HEK293T (cell line): ENCODE results near the gene KRTAP4-7.
"Not testable (repeated sequence)": the region's sequence is repeated elsewhere in the genome, so short reads cannot be mapped to it uniquely, and the experiment has no call there.

Source experiments
- FOXA1 ChIP-seq: fragments of 450-650 bp; IDR thresholded peaks from 2 replicates; pipeline ENCODE4 v1.6.1; 2016; ENCODE audit warnings: mild to moderate bottlenecking
- FOXM1 ChIP-seq: fragments of 450-650 bp; IDR thresholded peaks from 2 replicates; pipeline ENCODE4 v1.6.1; 2017; ENCODE audit warnings: mild to moderate bottlenecking, borderline replicate concordance
- SUZ12 ChIP-seq: fragments of 450-650 bp; IDR thresholded peaks from 2 replicates; pipeline ENCODE4 v1.6.1; 2016; ENCODE audit warnings: mild to moderate bottlenecking

DNA sequence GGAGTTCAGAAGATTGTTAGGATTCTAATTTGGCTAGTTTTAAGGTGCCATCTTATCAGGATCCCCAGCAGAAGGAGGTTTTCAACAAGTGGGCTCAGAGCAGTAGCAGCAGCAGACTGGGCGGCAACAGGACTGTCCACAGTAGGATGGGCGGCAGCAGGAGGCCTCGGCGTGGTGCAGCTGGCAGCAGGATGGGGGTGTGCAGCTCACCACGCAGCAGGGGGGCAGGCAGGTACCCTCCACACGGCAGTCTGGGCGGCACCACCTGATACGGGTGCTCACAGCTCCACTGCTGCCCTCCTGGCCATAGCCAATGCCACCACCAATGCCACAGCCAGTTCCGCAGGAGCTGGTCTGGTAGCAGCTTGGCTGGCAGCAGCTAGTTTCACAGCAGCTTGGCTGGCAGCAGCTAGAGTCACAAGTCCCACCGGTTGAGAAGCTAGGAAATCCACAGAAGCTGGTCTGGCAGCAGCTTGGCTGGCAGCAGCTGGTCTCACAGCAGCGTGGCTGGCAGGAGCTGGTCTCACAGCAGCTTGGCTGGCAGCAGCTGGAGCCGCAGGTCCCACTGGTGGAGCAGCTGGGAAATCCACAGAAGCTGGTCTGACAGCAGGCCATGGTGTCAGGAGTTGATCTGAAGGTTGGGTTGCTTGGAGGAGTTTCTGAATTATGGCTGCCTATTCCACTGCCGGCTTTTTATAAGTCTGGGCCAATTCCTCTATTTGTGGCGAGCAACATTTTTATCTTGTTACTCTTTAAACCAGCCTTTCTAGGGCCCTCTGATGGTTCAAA, 43.0 kb upstream of the KRTAP4-7 start, which contains the start of gene KRTAP1-1:
- not testable (repeated sequence) for TF ChIP-seq FOXA1, SUZ12, FOXM1
